Keratinocyte (primary cell): ENCODE measurements around the gene IGF2BP2.

ENCODE experiments used
- EZH2 ChIP-seq: IDR thresholded peaks from one replicate; pipeline ENCODE4 v1.6.1; 2012; ENCODE audit warnings: inconsistent platforms, mild to moderate bottlenecking, low read length, moderate library complexity
- TF ChIP-seq, protein P1 (sequence below), 3 experiments: IDR thresholded peaks in 1 of 3; conservative IDR thresholded peaks in 1 of 3; optimal IDR thresholded peaks in 1 of 3; 2 replicates in 2 of 3; 3 replicates in 1 of 3; pipeline versions ENCODE3 to v1.5.1; 2011; ENCODE audit warnings: low read length in 3 of 3, mild to moderate bottlenecking in 3 of 3, moderate library complexity in 2 of 3, control low read depth in 1 of 3, inconsistent platforms in 1 of 3; ENCODE audit not compliant: insufficient read depth in 2 of 3; ENCODE audit errors: extremely low read depth in 1 of 3

DNA sequence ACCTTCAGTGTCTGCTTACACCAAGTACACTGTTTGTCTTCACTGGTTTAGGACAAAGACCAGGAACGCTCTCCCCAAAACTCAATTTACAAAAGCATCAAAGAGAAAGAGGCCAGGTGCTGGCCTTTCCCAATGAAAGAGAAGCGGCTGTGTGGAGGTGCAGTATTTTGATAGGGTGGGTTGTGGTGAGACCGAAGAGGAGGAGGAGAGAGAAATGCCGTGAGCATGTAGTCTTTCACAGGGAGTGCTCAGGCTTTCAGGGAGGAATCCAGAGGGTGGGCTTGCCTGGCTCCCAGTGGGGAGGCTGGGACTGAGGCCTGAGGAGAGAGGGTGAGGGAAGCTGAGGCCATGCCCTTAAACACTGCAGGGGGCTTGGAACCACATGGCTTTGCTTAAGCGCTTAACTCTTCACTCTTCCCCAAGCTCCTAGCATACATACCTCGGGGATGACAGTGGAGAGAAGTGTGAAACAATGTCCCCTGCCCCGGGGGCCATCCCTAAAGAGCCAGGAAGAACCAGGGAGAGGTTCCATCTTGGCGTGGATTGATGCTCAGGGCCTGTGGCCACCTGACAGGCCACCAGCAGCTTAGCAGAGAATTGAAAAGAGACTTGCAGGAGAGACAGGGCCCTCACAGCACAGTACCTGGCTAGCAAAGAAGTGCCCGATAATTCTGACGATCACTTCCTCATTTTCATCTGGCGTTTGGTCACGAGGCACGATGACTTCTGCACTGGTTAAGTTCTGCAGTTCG is 178.3 kb downstream of the IGF2BP2 start:
- TF ChIP-seq, protein P1, sequence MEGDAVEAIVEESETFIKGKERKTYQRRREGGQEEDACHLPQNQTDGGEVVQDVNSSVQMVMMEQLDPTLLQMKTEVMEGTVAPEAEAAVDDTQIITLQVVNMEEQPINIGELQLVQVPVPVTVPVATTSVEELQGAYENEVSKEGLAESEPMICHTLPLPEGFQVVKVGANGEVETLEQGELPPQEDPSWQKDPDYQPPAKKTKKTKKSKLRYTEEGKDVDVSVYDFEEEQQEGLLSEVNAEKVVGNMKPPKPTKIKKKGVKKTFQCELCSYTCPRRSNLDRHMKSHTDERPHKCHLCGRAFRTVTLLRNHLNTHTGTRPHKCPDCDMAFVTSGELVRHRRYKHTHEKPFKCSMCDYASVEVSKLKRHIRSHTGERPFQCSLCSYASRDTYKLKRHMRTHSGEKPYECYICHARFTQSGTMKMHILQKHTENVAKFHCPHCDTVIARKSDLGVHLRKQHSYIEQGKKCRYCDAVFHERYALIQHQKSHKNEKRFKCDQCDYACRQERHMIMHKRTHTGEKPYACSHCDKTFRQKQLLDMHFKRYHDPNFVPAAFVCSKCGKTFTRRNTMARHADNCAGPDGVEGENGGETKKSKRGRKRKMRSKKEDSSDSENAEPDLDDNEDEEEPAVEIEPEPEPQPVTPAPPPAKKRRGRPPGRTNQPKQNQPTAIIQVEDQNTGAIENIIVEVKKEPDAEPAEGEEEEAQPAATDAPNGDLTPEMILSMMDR (optimal IDR thresholded peaks at IDR 0.05 in 1 of 3, IDR thresholded peaks at IDR 0.05 in 1 of 3, conservative IDR thresholded peaks at IDR 0.05 in 1 of 3; ENCODE audit: extremely low read depth in 1 of 3, insufficient read depth in 2 of 3, low read length in 3 of 3): no peak
- TF ChIP-seq EZH2: no peak
